ENCODE measurements around the gene MAGEA3.
"Not testable (repeated sequence)": the region's sequence is repeated elsewhere in the genome, so short reads cannot be mapped to it uniquely, and the experiment has no call there.

MAGEA3 gene, protein sequence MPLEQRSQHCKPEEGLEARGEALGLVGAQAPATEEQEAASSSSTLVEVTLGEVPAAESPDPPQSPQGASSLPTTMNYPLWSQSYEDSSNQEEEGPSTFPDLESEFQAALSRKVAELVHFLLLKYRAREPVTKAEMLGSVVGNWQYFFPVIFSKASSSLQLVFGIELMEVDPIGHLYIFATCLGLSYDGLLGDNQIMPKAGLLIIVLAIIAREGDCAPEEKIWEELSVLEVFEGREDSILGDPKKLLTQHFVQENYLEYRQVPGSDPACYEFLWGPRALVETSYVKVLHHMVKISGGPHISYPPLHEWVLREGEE

GRCh38 chrX:152697952-152698931 is at the start of gene MAGEA3:
TSS of gene MAGEA3 (plus strand) at chrX:152698794. CDS start at chrX:152700833, 2,039 bp downstream.
- not testable (repeated sequence) for DNase-seq (ENCODE audit: low read depth in 1 of 2, low spot score in 1 of 2)

DNA sequence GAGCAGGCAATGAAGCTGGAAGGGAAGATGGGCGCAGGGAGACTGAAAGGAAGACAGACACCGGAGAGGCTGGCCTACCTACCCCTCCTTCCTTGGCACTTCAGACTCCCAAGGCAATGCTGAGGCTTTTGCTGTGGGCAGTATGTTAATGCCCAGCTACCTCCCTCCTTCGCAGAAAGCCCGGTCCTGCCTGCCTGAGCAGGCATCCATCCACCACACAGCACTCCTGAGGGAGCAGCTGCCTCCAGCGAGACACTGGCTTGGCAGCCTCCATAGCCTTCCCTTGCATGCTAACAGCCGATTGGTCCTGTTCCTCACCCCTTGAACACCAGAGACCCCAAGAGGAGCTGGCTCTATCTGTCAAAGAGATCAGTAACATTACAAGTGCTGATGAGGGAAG is 46.5 kb upstream of the MAGEA3 start:
- DNase-seq (ENCODE audit: low read depth in 1 of 2, low spot score in 1 of 2), result no peak

GRCh38 chrX:152652467-152652866 is 46.1 kb upstream of the MAGEA3 start:
- DNase-seq (ENCODE audit: low read depth in 1 of 2, low spot score in 1 of 2), result no peak

DNA sequence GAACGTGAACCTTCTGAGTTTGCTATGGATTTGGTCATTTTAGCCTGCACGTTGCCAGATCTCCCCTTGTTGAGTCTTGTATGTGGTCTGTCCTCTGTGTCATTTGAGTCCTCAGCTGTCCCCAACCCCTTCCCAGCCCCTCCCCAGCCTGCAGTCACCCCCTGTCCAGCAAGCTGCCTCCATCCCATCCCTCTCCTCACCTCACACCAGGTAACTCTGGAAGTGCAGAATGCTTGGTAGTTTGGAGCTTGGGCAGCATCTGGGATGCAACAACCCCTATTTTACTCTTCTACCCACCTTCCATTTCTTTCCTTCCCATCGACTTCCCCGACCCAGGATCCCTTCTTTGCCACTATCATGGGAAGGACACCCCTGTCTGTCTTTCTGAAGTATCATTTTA is 42.5 kb upstream of the MAGEA3 start:
- DNase-seq (ENCODE audit: low read depth in 1 of 2, low spot score in 1 of 2), result no peak

- no peak for DNase-seq (ENCODE audit: low read depth in 1 of 2, low spot score in 1 of 2)
These were observed 41.7 kb upstream of the MAGEA3 start for GRCh38 chrX:152656890-152657289.

GRCh38 chrX:152658302-152658701 is 40.3 kb upstream of the MAGEA3 start:
- no peak for DNase-seq (ENCODE audit: low read depth in 1 of 2, low spot score in 1 of 2)

- DNase-seq (ENCODE audit: low read depth in 1 of 2, low spot score in 1 of 2), result no peak
These were observed 35.5 kb upstream of the MAGEA3 start for GRCh38 chrX:152663086-152663485.

DNA sequence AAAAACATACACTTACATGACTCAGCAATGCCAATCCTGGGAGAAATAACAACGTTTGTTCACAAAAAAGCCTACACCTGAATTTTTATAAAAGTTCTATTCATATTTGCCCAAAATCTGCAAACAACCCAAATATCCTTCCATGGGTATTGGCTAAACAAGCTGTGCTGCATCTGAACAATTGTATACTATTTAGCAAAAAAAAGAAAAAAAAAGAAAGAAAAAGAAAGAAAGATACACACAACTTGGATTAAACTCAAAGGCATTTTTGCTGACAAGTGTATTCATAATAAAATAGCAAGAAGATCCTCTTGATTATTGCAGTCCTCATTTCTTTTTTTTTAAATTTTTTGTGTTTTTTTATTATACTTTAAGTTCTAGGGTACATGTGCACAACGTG is 24.5 kb upstream of the MAGEA3 start:
- no peak for DNase-seq (ENCODE audit: low read depth in 1 of 2, low spot score in 1 of 2)

GRCh38 chrX:152674652-152675051 is 23.9 kb upstream of the MAGEA3 start:
- DNase-seq (ENCODE audit: low read depth in 1 of 2, low spot score in 1 of 2), result not testable (repeated sequence)

GRCh38 chrX:152681012-152681411 is 17.6 kb upstream of the MAGEA3 start:
- DNase-seq (ENCODE audit: low read depth in 1 of 2, low spot score in 1 of 2), result not testable (repeated sequence)

DNA sequence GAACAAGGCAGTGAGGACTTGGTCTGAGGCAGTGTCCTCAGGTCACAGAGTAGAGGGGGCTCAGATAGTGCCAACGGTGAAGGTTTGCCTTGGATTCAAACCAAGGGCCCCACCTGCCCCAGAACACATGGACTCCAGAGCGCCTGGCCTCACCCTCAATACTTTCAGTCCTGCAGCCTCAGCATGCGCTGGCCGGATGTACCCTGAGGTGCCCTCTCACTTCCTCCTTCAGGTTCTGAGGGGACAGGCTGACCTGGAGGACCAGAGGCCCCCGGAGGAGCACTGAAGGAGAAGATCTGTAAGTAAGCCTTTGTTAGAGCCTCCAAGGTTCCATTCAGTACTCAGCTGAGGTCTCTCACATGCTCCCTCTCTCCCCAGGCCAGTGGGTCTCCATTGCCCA is 1.8 kb downstream of the MAGEA3 start:
- DNase-seq (ENCODE audit: low read depth in 1 of 2, low spot score in 1 of 2), result not testable (repeated sequence)

GRCh38 chrX:152706500-152706899 is 7.9 kb downstream of the MAGEA3 start:
- DNase-seq (ENCODE audit: low read depth in 1 of 2, low spot score in 1 of 2), result not testable (repeated sequence)

- DNase-seq (ENCODE audit: low read depth in 1 of 2, low spot score in 1 of 2), result not testable (repeated sequence)
These were observed 10.6 kb downstream of the MAGEA3 start, which contains the start of gene CSAG2 for GRCh38 chrX:152709173-152709572. TSS of gene CSAG2 (minus strand) at chrX:152709273. CDS start at chrX:152709112, 161 bp downstream.

DNA sequence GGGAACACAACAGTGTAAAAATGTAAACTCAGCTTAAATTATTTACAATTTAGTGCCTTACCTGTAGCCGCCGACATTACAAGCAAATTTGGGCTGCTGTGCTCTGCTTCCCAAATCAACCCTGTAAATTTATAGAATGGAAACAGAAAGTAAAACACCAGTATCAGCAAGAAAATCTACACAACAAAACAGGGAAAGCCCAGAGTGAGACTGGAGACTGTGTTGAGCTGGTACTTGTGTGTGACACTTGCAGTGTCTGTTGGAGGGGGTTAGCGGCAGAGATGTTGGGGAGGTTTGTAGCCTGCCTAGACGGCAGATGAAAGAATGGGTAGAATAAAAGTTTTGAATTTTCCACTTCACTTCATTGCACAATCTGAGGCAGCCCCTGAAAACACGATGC is 14.6 kb downstream of the MAGEA3 start:
- not testable (repeated sequence) for DNase-seq (ENCODE audit: low read depth in 1 of 2, low spot score in 1 of 2)

GRCh38 chrX:152713815-152714787 is 15.5 kb downstream of the MAGEA3 start, which contains the start of gene MAGEA2B:
TSS of gene MAGEA2B (plus strand) at chrX:152714628. CDS start at chrX:152717107, 2,479 bp downstream.
- not testable (repeated sequence) for DNase-seq (ENCODE audit: low read depth in 1 of 2, low spot score in 1 of 2)

GRCh38 chrX:152725409-152725808 is 26.8 kb downstream of the MAGEA3 start:
- no peak for DNase-seq (ENCODE audit: low read depth in 1 of 2, low spot score in 1 of 2)

- DNase-seq (ENCODE audit: low read depth in 1 of 2, low spot score in 1 of 2), result no peak
These were observed 34.8 kb downstream of the MAGEA3 start, which contains the start of the genes CSAG1 and MAGEA12 for GRCh38 chrX:152733261-152733975. TSS of gene CSAG1 (minus strand) at chrX:152733721. CDS start at chrX:152732460, 1,261 bp downstream. TSS of gene MAGEA12 (plus strand) at chrX:152733757. CDS start at chrX:152736162, 2,405 bp downstream.

GRCh38 chrX:152734143-152734858 is 35.7 kb downstream of the MAGEA3 start:
- DNase-seq (ENCODE audit: low read depth in 1 of 2, low spot score in 1 of 2), result not testable (repeated sequence)

- no peak for DNase-seq (ENCODE audit: low read depth in 1 of 2, low spot score in 1 of 2)
These were observed 36.5 kb downstream of the MAGEA3 start for GRCh38 chrX:152735101-152735500.
